HS-5 (cell line): ENCODE data around the gene ZSCAN12.
"Not testable (repeated sequence)": the region's sequence is repeated elsewhere in the genome, so short reads cannot be mapped to it uniquely, and the experiment has no call there.

Source experiments
- DNase-seq: peaks from one replicate; pipeline ENCODE4 v3.0.0-alpha.2; 2012; ENCODE audit warnings: low read depth

Gene ZSCAN12

DNA sequence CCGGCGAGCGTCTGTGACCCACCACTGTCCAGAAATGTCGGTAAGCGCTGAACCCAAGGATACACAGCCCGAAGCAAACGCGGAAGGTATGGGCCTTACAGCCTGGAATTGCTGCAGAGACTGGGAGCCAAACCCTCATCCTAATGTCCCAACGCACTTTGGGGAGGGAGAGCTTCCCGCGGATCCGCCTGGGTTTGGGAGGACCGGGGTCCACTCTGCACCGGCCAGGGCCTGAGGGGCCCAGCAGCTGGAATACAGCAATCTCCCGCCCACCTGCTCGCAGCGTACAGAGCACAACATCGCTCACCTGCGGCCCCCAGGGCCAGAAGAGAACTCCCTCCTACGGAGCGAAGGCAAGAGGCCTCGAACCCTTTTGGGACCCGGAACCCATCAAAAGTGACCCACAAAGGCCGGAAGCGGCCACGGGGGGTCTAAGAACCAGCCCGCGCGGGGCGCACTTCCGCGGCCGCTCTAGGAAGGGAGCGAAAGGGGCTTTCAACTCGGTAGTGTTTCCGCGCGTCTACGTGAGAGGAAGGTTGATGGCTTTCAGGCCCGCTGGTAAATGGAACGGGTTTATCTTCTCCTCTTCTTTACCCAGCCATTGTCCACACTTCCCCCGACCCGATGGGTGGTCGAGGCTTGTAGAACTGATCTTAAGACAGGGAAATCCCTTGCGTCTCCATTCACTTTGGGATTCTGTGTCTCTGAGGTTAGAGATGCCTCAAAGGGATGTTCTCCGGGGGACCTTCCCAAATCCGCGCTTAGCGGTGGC, at the start of gene ZSCAN12:
Gene ZSCAN12, minus strand, starts transcription at position 398 of the 772 bp plus-strand sequence. CDS start 1,342 bp downstream, outside the sequence.
- peak; percentile 29 for DNase-seq

DNA sequence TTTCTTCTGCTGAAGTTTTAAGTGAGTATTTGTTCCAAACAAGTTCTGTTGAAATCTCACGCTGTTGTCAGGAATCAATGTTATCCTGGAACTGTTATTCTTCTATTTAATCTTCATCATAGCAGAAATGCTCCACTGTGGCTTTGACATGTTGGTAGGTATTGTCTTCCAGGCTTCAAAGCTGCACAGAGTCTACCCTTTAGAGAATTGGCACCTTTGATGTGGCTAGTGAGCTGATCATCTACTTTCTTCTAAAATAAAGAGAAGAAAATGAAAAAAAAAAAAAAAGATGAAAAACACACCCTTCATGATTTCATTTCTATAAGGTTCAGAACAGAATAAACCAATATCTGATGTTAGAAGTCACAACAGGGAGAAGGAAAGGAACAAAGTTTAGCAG, 49.5 kb upstream of the ZSCAN12 start:
- no peak for DNase-seq

DNA sequence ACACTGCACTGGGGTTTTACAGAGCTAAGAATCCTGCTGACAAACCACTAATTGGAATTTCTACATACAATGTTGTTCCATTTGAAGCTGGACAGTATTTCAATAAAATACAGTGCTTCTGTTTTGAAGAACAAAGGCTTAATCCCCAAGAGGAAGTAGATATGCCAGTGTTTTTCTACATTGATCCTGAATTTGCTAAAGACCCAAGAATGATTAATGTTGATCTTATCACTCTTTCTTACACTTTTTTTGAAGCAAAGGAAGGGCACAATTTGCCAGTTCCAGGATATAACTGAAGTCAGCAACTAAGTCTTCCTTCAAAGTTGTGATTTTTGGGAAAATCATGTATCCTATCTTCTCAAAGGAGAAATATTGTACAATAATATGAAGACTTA, 48.0 kb upstream of the ZSCAN12 start:
- not testable (repeated sequence) for DNase-seq

DNA sequence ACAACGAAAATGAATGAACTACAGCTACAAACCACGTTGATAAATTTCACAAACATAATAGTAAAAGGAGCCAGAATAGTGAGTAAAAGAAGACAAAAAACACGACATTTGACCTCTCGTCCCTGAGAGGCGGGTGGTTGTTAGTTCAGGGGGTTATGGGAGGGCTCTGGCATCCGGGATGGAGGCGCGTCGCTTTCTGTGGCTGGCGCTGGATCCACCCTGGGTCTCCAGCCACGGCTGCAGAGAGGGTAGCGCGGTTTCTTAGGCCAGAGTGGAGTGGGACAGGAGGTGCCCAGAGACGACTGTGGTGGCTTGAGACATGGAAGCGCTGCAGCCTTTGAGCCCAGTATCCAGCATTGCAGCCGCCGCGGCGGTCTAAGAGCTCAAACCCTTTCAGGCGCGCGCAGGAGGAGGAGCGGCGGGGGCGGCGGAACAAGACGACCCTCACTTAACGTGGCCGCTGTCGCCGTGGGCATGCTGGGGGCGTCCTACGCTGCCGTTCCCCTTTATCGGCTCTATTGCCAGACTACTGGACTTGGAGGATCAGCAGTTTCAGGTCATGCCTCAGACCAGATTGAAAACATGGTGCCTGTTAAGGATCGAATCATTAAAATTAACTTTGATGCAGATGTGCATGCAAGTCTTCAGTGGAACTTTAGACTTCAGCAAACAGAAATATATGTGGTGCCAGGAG, 47.4 kb upstream of the ZSCAN12 start:
- DNase-seq, result no peak

GRCh38 chr6:28444759-28445158, 45.2 kb upstream of the ZSCAN12 start:
- not testable (repeated sequence) for DNase-seq

- DNase-seq, result peak; percentile 75
Measured at GRCh38 chr6:28443112-28443773, 43.7 kb upstream of the ZSCAN12 start, which contains the start of gene ZSCAN23. Gene ZSCAN23 (minus strand): TSS chr6:28443491. CDS start chr6:28436266, 7,225 bp downstream.

GRCh38 chr6:28442586-28442985, 43.0 kb upstream of the ZSCAN12 start:
- DNase-seq, result no peak

DNA sequence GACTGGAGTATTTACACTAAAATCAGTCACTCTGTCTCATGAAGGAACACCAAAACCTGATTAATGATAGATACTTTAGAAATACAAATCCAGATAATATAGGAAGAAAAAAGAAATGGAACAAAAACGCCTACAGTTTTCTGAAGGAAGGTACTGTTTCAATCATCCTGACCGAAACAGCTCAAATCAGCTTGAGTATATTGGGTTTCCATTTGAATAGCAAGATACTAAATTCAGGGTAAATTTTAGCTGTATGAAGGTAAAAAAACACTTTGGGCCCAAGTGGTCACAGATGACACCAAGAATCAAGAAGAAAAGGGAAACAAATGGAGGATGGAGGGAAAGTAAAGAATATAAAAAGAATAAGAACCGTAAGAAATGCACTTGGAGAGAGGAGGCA, 36.9 kb upstream of the ZSCAN12 start:
- DNase-seq, result no peak

GRCh38 chr6:28433119-28433518, 33.6 kb upstream of the ZSCAN12 start:
- no peak for DNase-seq

GRCh38 chr6:28429781-28430180, 30.2 kb upstream of the ZSCAN12 start:
- no peak for DNase-seq

DNA sequence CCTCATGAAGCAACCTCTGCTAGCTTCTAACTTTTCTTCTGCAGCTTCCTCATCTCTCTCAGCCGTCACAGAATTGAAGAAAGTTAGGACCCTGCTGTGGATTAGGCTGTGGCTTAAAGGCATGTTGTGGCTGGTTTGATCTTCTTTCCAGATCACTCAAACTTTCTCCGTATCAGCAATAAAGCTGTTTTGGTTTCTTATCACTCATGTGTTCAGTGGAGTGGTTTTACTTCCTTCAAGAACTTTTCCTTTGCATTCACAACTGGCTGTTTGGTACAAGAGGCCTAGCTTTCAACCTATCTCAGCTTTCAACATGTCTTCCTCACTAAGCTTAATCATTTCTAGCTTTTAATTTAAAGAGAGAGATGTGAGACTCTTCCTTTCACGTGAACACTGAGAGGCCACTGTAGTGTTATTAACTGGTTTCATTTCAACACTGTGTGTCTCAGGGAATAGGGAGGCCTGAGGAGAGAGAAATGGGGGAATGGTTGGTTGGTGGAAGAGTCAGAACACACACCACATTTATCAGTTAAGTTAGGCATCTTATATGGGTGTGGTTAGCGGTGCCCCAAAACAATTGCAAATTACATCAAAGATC, 26.5 kb upstream of the ZSCAN12 start:
- no peak for DNase-seq

GRCh38 chr6:28424163-28424562, 24.6 kb upstream of the ZSCAN12 start:
- DNase-seq, result no peak

DNA sequence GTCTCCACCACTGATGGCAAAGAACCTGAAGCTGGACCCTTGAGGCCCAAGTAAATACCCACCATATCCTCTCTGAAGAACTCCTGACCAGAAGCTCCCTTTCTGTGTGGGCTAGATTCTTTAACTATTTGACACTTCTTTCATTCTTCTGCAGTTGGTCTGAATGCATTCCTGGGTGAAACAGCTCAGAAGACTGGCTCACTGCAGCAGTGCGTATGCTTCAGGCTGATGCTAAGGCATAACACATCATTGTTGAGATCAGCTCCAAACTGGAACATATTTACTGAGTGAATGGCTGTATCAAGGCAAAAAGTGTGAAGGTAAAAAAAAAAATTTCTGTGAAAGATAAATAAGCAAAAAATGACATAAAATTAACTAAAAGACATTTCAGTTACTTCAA, 24.0 kb upstream of the ZSCAN12 start:
- DNase-seq, result no peak

GRCh38 chr6:28413681-28414080, 14.1 kb upstream of the ZSCAN12 start:
- no peak for DNase-seq

DNA sequence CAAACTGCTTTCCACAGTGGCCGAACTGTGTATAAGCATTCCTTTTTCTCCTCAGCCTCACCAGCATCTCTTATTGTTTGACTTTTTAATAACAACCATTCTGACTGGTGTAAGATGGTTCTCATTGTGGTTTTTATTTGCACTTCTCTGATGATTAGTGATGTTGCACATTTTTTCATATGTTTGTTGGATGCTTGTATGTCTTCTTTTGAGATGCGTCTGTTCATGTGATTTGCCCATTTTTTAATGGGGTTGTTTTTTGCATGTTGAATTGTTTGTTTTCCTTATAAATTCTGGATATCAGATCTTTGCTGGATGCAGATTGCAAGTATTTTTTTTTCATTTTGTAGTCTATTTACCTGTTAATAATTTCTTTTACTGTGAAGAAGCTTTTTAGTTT, 11.2 kb upstream of the ZSCAN12 start:
- no peak for DNase-seq

DNA sequence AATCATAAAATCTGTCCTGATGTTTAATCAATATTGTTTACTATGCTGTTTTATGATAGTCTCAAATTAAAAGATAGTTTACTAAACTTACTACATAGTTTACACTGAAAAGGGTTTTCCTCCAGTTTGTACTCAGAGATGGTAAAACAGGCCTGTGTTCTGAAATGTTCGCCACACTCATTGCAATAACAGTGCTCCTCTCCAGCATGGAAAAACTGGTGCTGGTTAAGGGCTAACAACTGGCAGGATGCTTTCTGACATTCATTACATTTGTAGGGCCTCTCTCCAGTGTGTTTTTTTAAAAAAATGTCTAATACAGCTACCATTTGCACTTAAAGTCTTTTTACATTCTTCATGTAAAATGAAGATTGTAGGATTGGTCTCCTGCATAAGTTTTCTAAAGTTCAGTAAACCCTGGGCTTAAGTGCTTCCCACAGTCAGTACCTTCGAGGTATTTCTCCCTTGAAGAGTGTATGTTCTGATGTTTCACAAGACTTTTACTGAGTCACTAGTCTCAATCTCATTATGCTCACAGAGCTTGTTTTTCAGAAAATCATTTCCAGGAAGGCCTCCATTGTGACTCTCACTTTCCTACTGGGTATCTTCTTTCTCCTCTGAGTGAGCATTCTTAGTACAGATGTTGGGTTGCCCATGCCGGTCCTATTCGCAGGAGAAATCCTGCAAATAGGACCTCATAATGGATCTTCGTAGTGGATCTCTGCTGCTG, 8.7 kb upstream of the ZSCAN12 start:
- no peak for DNase-seq

DNA sequence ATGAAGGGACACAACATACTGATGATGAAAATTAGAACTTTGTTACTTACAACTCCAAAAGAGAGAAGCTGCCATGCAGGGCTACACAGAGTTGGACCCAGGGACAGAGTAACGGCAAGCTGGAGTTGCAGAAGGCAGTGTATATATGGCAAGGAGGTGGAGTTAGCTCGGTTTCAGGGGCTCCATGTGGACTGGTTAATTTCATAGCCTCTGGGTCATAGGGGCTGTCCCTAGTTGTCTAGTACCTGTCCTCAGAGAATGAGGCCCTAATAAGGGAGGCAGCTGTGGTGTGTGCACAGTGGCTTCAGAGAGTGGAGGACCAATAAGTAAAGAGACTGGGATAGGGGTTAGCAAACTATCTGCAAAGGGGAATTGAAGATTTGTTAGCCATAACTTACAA, 7.9 kb upstream of the ZSCAN12 start:
- no peak for DNase-seq

- not testable (repeated sequence) for DNase-seq
Measured at GRCh38 chr6:28403923-28404322, 4.4 kb upstream of the ZSCAN12 start.

DNA sequence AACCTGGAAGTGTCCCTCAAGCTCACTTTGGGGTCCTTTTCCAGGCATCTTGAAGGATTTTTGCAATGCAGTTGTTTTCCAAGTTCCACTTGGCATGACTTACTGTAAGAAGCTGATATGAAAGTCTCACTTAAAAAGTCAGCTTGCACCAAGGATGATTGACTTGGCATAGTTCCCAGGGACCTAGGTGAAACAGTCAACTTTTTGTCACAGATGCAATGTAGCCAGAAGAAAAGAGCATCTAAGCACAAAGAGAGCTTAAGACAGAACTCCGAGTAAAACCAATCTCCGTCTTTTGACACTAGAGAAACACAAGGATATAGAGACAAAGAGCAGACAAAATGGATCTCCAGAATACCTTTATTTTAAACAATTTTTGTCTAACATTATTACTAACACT, 2.6 kb upstream of the ZSCAN12 start:
- no peak for DNase-seq

DNA sequence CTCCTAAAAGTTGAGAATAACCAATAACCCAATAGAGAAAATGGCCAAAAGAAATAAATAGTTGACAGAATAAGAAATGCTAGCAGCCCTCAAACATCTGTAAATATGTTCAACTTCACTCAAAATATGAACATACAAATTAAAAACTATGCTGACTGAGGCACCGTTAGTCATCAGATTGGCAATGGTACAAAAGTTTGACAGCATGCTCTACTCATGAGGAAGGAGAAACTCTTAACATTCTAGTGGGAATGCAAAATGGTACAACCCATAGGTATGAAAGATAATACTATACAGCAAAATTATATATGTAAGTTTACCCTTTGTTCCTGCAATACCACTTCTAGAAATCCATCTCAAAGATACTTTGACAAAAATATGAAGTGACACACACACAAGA, 1.6 kb upstream of the ZSCAN12 start:
- peak; percentile 33 for DNase-seq

DNA sequence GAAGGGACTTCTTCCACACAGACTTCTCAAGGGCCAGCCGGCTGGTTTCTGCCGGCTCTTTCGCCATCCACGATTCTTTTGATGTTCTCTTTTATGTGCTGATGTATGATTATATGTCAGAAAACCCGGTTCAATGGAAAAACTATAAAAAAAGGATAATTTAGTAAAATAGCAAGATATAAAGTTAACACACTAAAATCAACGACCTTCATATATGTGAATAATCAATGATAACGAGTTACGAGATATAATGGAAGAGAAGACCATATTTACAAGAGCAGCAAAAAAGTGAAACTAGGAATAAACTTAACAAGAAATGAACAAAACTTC, 540 bp upstream of the ZSCAN12 start:
- DNase-seq, result no peak

- no peak for DNase-seq
Measured at GRCh38 chr6:28395918-28396317, 3.6 kb downstream of the ZSCAN12 start.
